Measurements from ENCODE around the gene GALNT10. TPM values are rescaled to one million over a fixed set of nuclear protein-coding genes. Genes with fewer than 3 reads are reported as not detected.
A peak's percentile ranks its signal among the peaks of the same experiment; 100 is the strongest.

GALNT10 gene
- total RNA-seq, 1 donor from 2014 or later: 10.2 TPM

DNA sequence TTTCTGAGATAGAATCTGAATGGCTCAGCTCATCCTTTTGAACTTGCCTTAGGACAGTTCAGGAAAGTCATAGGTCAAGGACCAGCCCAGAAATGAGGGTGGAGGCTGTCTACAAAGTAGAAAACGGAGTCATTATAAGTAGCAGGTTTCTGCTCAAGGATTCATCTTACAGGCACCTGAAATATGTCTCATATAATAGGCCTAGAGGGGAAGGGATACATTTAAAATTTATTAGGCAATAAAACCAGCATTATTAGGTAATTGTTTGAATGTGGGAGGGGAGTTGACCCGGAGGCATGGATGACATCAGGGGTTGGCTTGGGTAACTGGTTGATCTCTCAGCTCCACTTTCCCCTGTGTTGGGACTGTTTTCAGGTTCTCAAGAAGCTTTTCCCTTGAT is 11.9 kb upstream of the GALNT10 start:
- no peak overlapping the region for H3K4me3 Mint-ChIP-seq
- Histone ChIP-seq H3F3A (ENCODE audit: low read depth) (no peaks in the 10 kb centered on the region), H3K4me1 (no peaks in the 10 kb centered on the region), H3K27me3 (no peaks in the 10 kb centered on the region), H3K79me2 (ENCODE audit: low read depth) (no peaks in the 10 kb centered on the region), H3K36me3 (no peaks in the 10 kb centered on the region), H3K27ac (no peak overlapping the region), H2AFZ (replicated peaks) (no peak overlapping the region), H3K9me3 (ENCODE audit: low read depth) (no peaks in the 10 kb centered on the region), H3K4me3 (no peak overlapping the region), H4K20me1 (ENCODE audit: low read depth) (no peaks in the 10 kb centered on the region), H3K9ac (no peak overlapping the region), H3K4me2 (no peak overlapping the region)
- no peaks in the 10 kb centered on the region for H3K9me3 Mint-ChIP-seq
- peak overlapping the region; percentile 6 for H3K27ac Mint-ChIP-seq
- H3K27me3 Mint-ChIP-seq (ENCODE audit: insufficient read depth, low read depth): peaks cover 5% of the 10 kb centered on the region
- DNase-seq (ENCODE audit: low spot score): no peak
- peaks cover 27% of the 10 kb centered on the region for H3K4me1 Mint-ChIP-seq
- no peak for TF ChIP-seq EZH2phosphoT487 (IDR thresholded peaks at IDR 0.05)
- TF ChIP-seq, protein P1, sequence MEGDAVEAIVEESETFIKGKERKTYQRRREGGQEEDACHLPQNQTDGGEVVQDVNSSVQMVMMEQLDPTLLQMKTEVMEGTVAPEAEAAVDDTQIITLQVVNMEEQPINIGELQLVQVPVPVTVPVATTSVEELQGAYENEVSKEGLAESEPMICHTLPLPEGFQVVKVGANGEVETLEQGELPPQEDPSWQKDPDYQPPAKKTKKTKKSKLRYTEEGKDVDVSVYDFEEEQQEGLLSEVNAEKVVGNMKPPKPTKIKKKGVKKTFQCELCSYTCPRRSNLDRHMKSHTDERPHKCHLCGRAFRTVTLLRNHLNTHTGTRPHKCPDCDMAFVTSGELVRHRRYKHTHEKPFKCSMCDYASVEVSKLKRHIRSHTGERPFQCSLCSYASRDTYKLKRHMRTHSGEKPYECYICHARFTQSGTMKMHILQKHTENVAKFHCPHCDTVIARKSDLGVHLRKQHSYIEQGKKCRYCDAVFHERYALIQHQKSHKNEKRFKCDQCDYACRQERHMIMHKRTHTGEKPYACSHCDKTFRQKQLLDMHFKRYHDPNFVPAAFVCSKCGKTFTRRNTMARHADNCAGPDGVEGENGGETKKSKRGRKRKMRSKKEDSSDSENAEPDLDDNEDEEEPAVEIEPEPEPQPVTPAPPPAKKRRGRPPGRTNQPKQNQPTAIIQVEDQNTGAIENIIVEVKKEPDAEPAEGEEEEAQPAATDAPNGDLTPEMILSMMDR (IDR thresholded peaks at IDR 0.05): no peak
- TF ChIP-seq EZH2 (IDR thresholded peaks at IDR 0.05): no peak
- H3K36me3 Mint-ChIP-seq: no peaks in the 10 kb centered on the region

DNA sequence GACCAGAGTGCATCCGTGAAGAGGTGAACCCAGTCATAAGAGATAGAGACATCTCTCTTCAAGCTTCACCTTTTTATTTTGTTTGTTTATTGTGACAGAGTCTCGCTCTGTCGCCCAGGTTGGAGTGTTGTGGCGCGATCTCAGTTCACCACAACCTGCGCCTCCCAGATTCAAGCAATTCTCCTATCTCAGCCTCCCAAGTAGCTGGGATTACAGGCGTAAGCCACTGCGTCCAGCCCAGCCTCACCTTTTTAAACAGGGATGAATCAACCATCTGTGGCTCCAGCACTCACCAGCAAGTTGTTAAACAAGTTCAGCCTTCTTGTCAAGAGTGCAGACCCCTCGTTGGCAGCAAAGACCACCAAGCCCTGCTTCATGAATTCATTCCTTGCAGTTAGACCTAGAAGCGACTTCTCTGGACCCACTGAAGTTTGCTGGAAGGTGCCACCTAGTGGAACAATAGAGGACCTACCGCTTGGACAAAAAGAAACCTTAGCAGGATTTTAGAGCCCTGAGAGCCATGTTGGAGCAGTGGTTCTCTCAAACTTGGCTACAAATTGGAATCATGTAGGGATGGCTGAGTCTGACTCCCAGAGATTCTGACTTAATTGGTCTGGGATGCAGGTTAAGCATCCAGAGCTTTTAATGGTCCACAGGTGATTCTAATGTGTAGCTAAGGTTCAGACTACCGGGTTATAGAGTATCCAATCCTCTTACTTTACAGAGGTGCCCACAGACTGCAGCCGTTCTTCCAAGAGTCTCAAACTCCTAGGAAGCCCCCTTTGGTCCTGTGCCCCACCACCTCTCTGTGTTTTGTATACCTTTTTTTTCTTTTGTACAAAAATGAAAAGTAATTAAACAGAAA is 10.5 kb upstream of the GALNT10 start:
- H3K4me1 ChIP-seq: no peaks in the 10 kb centered on the region
- H3K9ac ChIP-seq: no peak overlapping the region
- H3K9me3 ChIP-seq (ENCODE audit: low read depth): no peaks in the 10 kb centered on the region
- H2AFZ ChIP-seq (replicated peaks): peak overlapping the region; percentile 56
- H3K27ac ChIP-seq: no peak overlapping the region
- Mint-ChIP-seq H3K36me3 (no peaks in the 10 kb centered on the region), H3K27ac (no peak overlapping the region), H3K9me3 (no peaks in the 10 kb centered on the region), H3K27me3 (ENCODE audit: insufficient read depth, low read depth) (peaks cover 5% of the 10 kb centered on the region), H3K4me3 (no peak overlapping the region), H3K4me1 (peaks cover 20% of the 10 kb centered on the region)
- TF ChIP-seq, protein P1 (IDR thresholded peaks at IDR 0.05): peak; percentile 83
- TF ChIP-seq EZH2phosphoT487 (IDR thresholded peaks at IDR 0.05): no peak
- H3K36me3 ChIP-seq: no peaks in the 10 kb centered on the region
- H3F3A ChIP-seq (ENCODE audit: low read depth): no peaks in the 10 kb centered on the region
- peak; percentile 80 for DNase-seq (ENCODE audit: low spot score)
- no peaks in the 10 kb centered on the region for H3K79me2 ChIP-seq (ENCODE audit: low read depth)
- H3K27me3 ChIP-seq: no peaks in the 10 kb centered on the region
- no peaks in the 10 kb centered on the region for H4K20me1 ChIP-seq (ENCODE audit: low read depth)
- H3K4me3 ChIP-seq: no peak overlapping the region
- H3K4me2 ChIP-seq: no peak overlapping the region

DNA sequence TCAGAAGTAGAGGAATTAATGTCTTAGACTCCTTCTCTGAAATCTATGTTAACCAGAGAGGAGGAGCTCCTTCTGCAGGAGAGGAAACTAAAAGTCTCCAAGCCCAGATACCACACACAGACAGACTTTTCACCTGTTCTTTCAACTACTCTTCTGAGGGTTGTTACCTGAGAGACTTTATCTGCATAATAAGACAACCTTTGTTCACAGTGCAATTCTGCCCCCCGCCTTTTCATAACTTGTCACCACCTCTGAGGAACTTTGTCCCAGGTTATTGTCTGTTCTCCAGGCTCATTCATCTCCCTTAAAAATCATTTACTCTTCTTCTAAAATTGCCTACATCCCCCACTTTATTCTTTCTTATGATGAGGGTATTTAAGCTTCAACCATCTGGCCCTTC is 9.4 kb upstream of the GALNT10 start:
- peaks cover 8% of the 10 kb centered on the region for H3K4me1 ChIP-seq
- peaks cover 4% of the 10 kb centered on the region for H3F3A ChIP-seq (ENCODE audit: low read depth)
- Mint-ChIP-seq H3K27ac (no peak overlapping the region), H3K27me3 (ENCODE audit: insufficient read depth, low read depth) (peaks cover 9% of the 10 kb centered on the region), H3K9me3 (no peaks in the 10 kb centered on the region), H3K36me3 (no peaks in the 10 kb centered on the region), H3K4me1 (peaks cover 27% of the 10 kb centered on the region), H3K4me3 (no peak overlapping the region)
- no peaks in the 10 kb centered on the region for H3K36me3 ChIP-seq
- no peak overlapping the region for H3K27ac ChIP-seq
- TF ChIP-seq, protein P1 (IDR thresholded peaks at IDR 0.05): no peak
- TF ChIP-seq EZH2phosphoT487 (IDR thresholded peaks at IDR 0.05): no peak
- no peak for TF ChIP-seq EZH2 (IDR thresholded peaks at IDR 0.05)
- H3K9me3 ChIP-seq (ENCODE audit: low read depth): no peaks in the 10 kb centered on the region
- no peak overlapping the region for H3K4me3 ChIP-seq
- no peaks in the 10 kb centered on the region for H4K20me1 ChIP-seq (ENCODE audit: low read depth)
- H3K9ac ChIP-seq: no peak overlapping the region
- no peak overlapping the region for H3K4me2 ChIP-seq
- H3K27me3 ChIP-seq: peaks cover 6% of the 10 kb centered on the region
- H2AFZ ChIP-seq (replicated peaks): no peak overlapping the region
- DNase-seq (ENCODE audit: low spot score): no peak
- no peaks in the 10 kb centered on the region for H3K79me2 ChIP-seq (ENCODE audit: low read depth)
